Panc1 (cell line): Measurements from ENCODE around the gene TBC1D22A.

Experiments used
- SIN3A ChIP-seq: IDR thresholded peaks from 2 replicates; pipeline ENCODE4 v1.6.1; 2012; ENCODE audit warnings: low read depth, mild to moderate bottlenecking, low read length, moderate library complexity, borderline replicate concordance; ENCODE audit not compliant: insufficient read depth
- TF ChIP-seq, protein P1 (sequence below): fragments of 450-650 bp; IDR thresholded peaks from 2 replicates; pipeline ENCODE4 v1.5.1; 2017; ENCODE audit warnings: mild to moderate bottlenecking
- TF ChIP-seq, protein P2 (sequence below), 2 experiments: IDR thresholded peaks; 2 replicates each; pipeline ENCODE4 v1.6.1; 2011 to 2012; ENCODE audit warnings: low read depth in 2 of 2, control low read depth in 1 of 2, low read length in 1 of 2, mild to moderate bottlenecking in 1 of 2, moderate library complexity in 1 of 2; ENCODE audit not compliant: insufficient read depth in 1 of 2

DNA sequence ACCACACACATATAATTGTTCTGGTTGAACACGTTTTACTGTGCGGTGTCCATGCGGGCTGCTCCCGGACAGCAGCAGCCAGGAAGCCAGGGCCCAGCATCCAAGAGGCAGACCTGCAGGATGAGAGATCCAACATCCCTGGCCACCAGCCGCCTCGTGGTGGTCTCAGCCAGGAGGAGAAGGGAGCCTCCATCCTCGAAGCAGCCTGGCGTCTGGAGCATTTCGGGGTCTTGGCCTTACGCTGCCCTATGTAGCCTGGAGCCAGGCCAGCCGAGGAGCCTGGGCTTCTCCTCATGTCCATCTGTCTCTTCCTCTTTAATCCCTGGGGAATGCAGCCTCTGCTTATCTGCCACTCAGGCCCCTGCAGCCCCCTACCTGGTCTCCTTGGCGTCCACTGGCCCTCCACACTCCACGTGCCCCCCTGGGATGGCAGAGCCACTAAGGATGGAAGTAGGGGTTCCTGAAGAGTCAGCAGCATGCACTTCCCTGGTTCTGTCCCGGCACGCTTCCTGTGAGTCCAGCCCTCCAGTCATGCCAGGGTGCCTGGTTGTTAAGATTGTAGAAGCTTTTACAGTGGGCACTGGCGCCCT is 253.2 kb downstream of the TBC1D22A start:
- TF ChIP-seq, protein P1, sequence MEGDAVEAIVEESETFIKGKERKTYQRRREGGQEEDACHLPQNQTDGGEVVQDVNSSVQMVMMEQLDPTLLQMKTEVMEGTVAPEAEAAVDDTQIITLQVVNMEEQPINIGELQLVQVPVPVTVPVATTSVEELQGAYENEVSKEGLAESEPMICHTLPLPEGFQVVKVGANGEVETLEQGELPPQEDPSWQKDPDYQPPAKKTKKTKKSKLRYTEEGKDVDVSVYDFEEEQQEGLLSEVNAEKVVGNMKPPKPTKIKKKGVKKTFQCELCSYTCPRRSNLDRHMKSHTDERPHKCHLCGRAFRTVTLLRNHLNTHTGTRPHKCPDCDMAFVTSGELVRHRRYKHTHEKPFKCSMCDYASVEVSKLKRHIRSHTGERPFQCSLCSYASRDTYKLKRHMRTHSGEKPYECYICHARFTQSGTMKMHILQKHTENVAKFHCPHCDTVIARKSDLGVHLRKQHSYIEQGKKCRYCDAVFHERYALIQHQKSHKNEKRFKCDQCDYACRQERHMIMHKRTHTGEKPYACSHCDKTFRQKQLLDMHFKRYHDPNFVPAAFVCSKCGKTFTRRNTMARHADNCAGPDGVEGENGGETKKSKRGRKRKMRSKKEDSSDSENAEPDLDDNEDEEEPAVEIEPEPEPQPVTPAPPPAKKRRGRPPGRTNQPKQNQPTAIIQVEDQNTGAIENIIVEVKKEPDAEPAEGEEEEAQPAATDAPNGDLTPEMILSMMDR = no peak
- TF ChIP-seq SIN3A = no peak
- TF ChIP-seq, protein P2, sequence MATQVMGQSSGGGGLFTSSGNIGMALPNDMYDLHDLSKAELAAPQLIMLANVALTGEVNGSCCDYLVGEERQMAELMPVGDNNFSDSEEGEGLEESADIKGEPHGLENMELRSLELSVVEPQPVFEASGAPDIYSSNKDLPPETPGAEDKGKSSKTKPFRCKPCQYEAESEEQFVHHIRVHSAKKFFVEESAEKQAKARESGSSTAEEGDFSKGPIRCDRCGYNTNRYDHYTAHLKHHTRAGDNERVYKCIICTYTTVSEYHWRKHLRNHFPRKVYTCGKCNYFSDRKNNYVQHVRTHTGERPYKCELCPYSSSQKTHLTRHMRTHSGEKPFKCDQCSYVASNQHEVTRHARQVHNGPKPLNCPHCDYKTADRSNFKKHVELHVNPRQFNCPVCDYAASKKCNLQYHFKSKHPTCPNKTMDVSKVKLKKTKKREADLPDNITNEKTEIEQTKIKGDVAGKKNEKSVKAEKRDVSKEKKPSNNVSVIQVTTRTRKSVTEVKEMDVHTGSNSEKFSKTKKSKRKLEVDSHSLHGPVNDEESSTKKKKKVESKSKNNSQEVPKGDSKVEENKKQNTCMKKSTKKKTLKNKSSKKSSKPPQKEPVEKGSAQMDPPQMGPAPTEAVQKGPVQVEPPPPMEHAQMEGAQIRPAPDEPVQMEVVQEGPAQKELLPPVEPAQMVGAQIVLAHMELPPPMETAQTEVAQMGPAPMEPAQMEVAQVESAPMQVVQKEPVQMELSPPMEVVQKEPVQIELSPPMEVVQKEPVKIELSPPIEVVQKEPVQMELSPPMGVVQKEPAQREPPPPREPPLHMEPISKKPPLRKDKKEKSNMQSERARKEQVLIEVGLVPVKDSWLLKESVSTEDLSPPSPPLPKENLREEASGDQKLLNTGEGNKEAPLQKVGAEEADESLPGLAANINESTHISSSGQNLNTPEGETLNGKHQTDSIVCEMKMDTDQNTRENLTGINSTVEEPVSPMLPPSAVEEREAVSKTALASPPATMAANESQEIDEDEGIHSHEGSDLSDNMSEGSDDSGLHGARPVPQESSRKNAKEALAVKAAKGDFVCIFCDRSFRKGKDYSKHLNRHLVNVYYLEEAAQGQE (IDR thresholded peaks at IDR 0.05; ENCODE audit: insufficient read depth in 1 of 2, low read depth in 2 of 2, low read length in 1 of 2) = no peak
